GM12865 (cell line): Measurements from ENCODE around the gene GAL3ST2.
A peak's percentile ranks its signal among the peaks of the same experiment; 100 is the strongest.
"Not testable (repeated sequence)": the region's sequence is repeated elsewhere in the genome, so short reads cannot be mapped to it uniquely, and the experiment has no call there.

Experiments
- DNase-seq: peaks from one replicate; pipeline ENCODE4 v3.0.0; 2010; ENCODE audit warnings: low read depth
- H3K4me3 ChIP-seq: 2 replicates; pipeline ENCODE4 v1.5.1; 2011; ENCODE audit warnings: mild to moderate bottlenecking, low read depth, low read length, control low read depth
- TF ChIP-seq, protein P1 (sequence below): IDR thresholded peaks from 2 replicates; pipeline ENCODE4 v1.5.1; 2011; ENCODE audit warnings: low read length, control low read depth, low read depth, inconsistent platforms; ENCODE audit not compliant: insufficient read depth; ENCODE audit errors: missing control alignments

Gene GAL3ST2

DNA sequence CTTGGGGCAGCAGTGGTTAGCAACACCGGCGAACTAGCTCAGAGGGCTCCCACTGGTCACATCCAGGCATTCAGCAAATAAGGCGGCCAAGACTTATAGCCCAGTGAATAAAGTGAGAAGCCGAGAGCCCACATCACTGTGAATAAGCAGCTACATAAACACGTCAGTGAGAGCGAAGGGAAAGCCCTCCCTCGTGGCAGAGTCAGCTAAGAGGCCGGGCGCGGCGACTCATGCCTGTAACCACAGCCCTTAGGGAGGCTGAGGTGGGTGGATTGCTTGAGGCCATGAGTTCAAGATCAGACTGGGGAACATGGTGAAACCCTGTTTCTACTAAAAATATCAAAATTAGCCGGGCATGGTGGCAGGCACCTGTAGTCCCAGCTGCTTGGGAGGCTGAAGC is 37.0 kb upstream of the GAL3ST2 start:
- TF ChIP-seq, protein P1, sequence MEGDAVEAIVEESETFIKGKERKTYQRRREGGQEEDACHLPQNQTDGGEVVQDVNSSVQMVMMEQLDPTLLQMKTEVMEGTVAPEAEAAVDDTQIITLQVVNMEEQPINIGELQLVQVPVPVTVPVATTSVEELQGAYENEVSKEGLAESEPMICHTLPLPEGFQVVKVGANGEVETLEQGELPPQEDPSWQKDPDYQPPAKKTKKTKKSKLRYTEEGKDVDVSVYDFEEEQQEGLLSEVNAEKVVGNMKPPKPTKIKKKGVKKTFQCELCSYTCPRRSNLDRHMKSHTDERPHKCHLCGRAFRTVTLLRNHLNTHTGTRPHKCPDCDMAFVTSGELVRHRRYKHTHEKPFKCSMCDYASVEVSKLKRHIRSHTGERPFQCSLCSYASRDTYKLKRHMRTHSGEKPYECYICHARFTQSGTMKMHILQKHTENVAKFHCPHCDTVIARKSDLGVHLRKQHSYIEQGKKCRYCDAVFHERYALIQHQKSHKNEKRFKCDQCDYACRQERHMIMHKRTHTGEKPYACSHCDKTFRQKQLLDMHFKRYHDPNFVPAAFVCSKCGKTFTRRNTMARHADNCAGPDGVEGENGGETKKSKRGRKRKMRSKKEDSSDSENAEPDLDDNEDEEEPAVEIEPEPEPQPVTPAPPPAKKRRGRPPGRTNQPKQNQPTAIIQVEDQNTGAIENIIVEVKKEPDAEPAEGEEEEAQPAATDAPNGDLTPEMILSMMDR: no peak
- no peak overlapping the region for H3K4me3 ChIP-seq
- DNase-seq: peak; percentile 62

DNA sequence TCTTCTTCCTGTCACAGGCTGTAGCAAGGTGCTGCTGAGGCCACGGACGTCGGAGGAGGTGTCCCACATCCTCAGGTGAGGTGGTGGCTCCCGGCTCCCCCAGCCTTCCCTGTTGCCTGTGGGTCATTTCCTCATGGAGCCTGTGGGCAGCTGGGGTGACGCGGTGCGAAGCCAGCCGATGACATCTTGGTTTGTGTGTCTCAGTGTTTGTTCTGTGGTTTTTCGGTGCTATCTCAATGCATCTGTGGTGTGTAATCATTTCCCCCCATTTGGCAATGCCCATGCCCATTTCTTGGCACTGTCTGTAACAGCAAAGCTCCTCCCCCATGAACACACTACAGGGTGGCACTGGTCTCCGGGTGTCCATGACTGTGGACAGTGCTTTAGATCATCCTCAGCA is 35.6 kb upstream of the GAL3ST2 start:
- no peak for DNase-seq
- no peak overlapping the region for H3K4me3 ChIP-seq
- TF ChIP-seq, protein P1: no peak

DNA sequence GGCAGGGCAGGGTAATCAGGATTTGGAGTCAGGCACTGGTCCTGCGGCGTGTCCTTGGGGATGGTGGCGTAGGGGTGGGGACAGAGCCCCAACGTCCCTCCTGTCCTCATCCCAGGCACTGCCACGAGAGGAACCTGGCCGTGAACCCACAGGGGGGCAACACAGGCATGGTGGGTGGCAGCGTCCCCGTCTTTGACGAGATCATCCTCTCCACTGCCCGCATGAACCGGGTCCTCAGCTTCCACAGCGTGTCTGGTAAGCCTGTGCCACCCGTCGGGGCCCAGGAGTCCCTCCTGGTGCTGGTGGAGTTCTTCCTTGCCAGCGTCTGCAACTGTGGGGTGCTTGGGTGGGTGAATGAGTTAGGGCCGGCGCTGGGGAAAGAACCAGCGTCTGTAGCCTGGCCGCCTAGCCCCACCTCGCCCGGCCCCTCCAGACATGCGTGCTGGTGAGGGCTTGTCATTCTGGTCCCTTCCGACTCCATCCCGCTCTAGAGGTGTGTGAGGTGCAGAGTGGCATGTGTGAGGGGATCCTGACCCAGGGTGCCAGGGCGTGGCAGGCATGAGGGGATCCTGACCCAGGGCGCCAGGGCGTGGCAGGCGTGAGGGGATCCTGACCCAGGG is 34.2 kb upstream of the GAL3ST2 start:
- TF ChIP-seq, protein P1: no peak

DNA sequence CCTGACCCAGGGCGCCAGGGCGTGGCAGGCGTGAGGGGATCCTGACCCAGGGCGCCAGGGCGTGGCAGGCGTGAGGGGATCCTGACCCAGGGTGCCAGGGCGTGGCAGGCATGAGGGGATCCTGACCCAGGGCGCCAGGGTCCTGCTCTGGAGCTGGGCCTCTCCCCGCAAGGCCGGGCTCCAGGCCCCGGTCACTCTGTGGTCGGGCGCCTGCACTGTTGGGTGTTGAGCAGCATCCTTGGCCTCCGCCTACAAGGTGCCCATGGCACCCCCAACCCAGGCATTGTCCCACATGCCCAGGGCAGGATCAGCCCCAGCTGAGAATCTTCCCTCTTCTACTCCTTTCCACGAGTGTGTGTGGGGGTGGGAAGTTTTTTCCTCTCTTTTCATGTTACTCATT is 33.6 kb upstream of the GAL3ST2 start:
- not testable (repeated sequence) for DNase-seq, H3K4me3 ChIP-seq

More for the DNA sequence above, 34.2 kb upstream of the GAL3ST2 start:
- H3K4me3 ChIP-seq: no peak overlapping the region
- no peak for DNase-seq

DNA sequence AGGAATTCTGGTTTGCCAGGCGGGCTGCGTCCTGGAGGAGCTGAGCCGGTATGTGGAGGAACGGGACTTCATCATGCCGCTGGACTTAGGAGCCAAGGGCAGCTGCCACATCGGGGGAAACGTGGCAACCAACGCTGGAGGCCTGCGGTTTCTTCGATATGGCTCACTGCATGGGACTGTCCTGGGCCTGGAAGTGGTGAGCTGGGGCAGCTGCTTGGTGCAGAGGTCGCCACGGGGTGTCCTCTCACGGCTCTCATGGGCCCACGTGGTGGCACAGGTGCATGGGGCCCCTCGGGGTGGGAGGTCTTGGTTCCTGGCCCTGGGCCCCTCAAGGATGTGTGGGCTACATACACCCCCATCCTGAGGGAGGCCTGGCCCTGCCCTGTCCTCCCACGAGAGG is 33.0 kb upstream of the GAL3ST2 start:
- TF ChIP-seq, protein P1: no peak

DNA sequence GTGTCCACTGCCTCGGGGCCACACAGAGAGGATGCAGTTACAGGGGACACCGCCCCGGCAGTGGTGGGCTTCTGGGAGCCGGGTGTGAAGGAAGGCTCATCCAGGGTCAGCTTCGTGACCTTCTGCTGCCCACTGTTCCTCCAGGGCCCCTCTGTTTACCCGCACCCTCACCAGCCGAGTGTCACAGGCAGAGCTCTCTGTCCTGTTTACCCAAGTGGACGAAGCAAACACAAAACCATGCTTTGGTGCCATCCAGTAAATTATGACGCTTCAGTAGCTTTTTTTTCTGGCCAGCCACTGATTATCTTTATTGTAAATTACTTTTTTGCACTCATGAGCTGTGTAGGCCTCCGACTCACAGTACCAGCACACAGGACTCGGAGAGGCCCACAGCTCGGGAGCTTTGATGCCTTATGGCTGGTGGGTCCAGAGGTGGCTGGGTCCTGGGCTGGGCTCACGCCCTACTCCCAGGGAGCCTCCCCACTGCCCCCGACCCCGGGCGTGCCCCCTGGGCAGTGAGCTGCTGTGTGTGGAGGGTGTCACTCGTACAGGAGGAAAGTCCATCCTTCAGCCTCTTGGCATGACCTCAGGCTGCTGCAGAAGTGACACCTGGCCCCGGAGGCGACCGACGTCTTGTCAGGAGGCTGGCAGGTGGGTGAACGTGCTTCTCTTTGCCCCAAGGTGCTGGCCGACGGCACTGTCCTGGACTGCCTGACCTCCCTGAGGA is 32.4 kb upstream of the GAL3ST2 start:
- TF ChIP-seq, protein P1: no peak
- H3K4me3 ChIP-seq: no peak overlapping the region
- DNase-seq: no peak

More for the DNA sequence above, 33.0 kb upstream of the GAL3ST2 start:
- H3K4me3 ChIP-seq: no peak overlapping the region
- DNase-seq: no peak

DNA sequence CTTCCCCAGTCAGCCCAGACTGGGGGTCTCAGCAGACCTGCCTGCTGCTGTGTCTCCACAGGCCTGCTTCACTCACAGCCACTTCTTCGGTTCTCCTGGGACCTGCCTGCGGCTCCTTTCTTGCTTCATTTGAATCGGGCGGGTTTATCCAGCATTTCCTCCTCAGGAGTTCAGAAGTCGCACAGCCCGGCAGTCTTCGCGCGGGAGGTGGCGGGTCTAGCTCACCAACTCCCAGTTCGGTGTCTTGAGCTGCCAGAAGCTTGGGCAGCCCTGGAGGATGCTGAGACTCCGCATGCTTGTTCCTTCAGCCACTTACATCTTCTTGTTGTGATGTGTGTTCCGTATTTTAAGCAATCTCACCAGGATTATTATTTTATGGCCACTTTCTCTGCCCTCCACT is 31.3 kb upstream of the GAL3ST2 start:
- no peak overlapping the region for H3K4me3 ChIP-seq
- TF ChIP-seq, protein P1: no peak
- DNase-seq: no peak
